Peyer's patch (tissue), 4 donors: ENCODE results near the gene DOLPP1. TPM values are rescaled to one million over a fixed set of nuclear protein-coding genes. Genes with fewer than 3 reads are reported as not detected.

Experiments
- DNase-seq, 3 donors: peaks; one replicate each; pipeline ENCODE4 v3.0.0-alpha.2; 2017 to 2019
- H3K27ac ChIP-seq, 4 donors: fragments of 200-600 bp; sonication (generic); one replicate each; pipeline ENCODE4 v1.5.1; 2016 to 2019
- H3K27me3 ChIP-seq, 2 donors: fragments of 200-600 bp; sonication (generic); one replicate each; pipeline ENCODE4 v1.5.1; 2019
- H3K36me3 ChIP-seq, 3 donors: fragments of 200-600 bp; sonication (generic); one replicate each; pipeline ENCODE4 v1.5.1; 2016 to 2019
- H3K4me1 ChIP-seq, 4 donors: fragments of 200-600 bp; sonication (generic); one replicate each; pipeline ENCODE4 v1.5.1; 2016 to 2019
- H3K4me3 ChIP-seq, 4 donors: fragments of 200-600 bp; sonication (generic); 1 replicate in 3 of 4; 2 replicates in 1 of 4; pipeline ENCODE4 v1.5.1; 2016 to 2019; ENCODE audit warnings: mild to moderate bottlenecking in 1 of 4
- H3K9me3 ChIP-seq, 4 donors: fragments of 200-600 bp; sonication (generic); one replicate each; pipeline ENCODE4 v1.5.1; 2016 to 2019; ENCODE audit warnings: mild to moderate bottlenecking in 1 of 4
- POLR2A ChIP-seq, 2 donors: fragments of 450-650 bp; IDR thresholded peaks; one replicate each; pipeline ENCODE4 v1.5.1; 2017; ENCODE audit warnings: antibody characterized with exemption in 2 of 2, mild to moderate bottlenecking in 2 of 2, moderate library complexity in 2 of 2
- total RNA-seq, 4 donors: library from RNA; depleted of rRNA; stranded (reverse); fragments of >200 nt; gene quantifications; one replicate each; pipeline ENCODE4 v1.1.0, GENCODE V29; 2016
- TF ChIP-seq, protein P1 (sequence below), 6 experiments: fragments of 450-650 bp in 4 of 6; fragments of 200-600 bp in 2 of 6; sonication (generic) in 1 of 6; IDR thresholded peaks; one replicate each; pipeline ENCODE4 v1.5.1; 2017 to 2019; ENCODE audit warnings: antibody characterized with exemption in 6 of 6, mild to moderate bottlenecking in 3 of 6, moderate library complexity in 1 of 6

The DOLPP1 gene
- total RNA-seq, 4 donors from 2014 or later = 37.6 to 53.9 (median 46.1) TPM; not detected in 1

DNA sequence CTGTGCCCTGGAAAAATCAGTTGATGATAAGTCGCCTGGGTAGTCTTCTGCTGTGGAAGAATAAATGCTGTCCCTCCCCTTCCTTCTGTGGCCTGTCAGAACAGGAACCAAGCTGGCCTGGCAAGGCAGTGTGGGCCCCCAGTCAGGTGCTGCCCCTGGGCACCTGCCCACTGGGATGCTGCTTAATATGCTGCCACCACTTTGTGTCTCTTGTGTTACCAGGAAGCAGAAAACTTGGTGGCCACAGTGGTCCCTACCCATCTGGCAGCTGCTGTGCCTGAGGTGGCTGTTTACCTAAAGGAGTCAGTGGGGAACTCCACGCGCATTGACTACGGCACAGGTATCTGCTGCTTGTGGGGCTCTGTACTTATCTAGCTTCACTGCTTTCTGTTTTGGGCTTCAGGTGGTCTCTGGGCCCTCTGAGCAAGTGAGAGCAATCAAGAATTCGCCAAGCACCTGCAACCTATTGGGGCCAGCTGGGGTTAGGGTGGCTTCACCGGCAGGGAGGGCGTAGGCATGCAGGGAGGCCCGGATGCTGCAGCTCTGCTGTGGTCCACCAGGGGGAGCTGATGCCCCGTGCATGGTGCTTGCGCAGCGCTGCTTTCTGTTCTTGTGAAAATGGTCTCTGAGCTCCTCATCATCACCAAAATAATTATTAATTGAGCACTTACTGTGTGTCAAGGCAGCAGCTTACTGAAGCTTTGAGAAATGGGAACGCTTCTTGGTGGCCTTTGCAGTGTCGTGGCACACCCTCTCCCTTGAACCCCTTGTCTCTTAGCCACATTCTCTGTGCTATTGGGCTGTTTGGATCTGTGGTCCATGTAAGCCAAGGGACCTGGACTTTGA lies 50.6 kb downstream of the DOLPP1 start:
- no peak overlapping the region for H3K27ac ChIP-seq
- peaks cover 0 to 82% (median 0%) of the 10 kb centered on the region in 3 donors for H3K36me3 ChIP-seq
- TF ChIP-seq POLR2A (IDR thresholded peaks at IDR 0.05) = no peak
- TF ChIP-seq, protein P1, sequence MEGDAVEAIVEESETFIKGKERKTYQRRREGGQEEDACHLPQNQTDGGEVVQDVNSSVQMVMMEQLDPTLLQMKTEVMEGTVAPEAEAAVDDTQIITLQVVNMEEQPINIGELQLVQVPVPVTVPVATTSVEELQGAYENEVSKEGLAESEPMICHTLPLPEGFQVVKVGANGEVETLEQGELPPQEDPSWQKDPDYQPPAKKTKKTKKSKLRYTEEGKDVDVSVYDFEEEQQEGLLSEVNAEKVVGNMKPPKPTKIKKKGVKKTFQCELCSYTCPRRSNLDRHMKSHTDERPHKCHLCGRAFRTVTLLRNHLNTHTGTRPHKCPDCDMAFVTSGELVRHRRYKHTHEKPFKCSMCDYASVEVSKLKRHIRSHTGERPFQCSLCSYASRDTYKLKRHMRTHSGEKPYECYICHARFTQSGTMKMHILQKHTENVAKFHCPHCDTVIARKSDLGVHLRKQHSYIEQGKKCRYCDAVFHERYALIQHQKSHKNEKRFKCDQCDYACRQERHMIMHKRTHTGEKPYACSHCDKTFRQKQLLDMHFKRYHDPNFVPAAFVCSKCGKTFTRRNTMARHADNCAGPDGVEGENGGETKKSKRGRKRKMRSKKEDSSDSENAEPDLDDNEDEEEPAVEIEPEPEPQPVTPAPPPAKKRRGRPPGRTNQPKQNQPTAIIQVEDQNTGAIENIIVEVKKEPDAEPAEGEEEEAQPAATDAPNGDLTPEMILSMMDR (IDR thresholded peaks at IDR 0.05) = peak; percentile 92 to 98 (median 94)

DNA sequence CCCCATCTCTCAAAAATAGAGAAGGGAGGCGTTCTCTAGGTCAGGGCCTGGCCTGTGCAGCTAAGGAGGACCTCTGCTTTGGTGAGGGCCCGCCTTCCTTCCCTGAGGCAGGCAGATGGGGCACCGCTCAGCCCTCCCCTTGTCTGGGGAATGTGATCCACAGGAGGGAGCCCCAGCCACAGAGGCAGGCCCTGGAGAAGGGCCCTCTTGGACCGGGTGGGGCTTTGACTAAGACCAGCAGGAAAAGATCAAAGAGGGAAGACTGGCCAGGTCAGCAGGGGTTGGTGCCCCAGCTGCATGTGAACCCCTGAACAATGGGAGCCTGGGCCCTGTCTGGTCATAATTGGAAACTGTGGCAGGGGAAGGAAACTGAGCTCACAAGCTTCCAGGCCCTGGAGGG lies 52.2 kb downstream of the DOLPP1 start:
- no peak overlapping the region for H3K27ac ChIP-seq
- DNase-seq = no peak
- peaks cover 0 to 9% (median 0%) of the 10 kb centered on the region in 4 donors for H3K4me1 ChIP-seq
- TF ChIP-seq, protein P1 (IDR thresholded peaks at IDR 0.05) = no peak
- TF ChIP-seq POLR2A (IDR thresholded peaks at IDR 0.05) = no peak
- H3K9me3 ChIP-seq = no peaks in the 10 kb centered on the region
- no peak overlapping the region for H3K4me3 ChIP-seq
- H3K27me3 ChIP-seq = no peaks in the 10 kb centered on the region
- H3K36me3 ChIP-seq = peaks cover 0 to 82% (median 0%) of the 10 kb centered on the region in 3 donors

More for the DNA sequence above, 50.6 kb downstream of the DOLPP1 start:
- H3K27me3 ChIP-seq = no peaks in the 10 kb centered on the region
- H3K4me1 ChIP-seq = no peaks in the 10 kb centered on the region
- no peak overlapping the region for H3K4me3 ChIP-seq
- no peaks in the 10 kb centered on the region for H3K9me3 ChIP-seq
- peak; percentile 76 to 90 (median 83) for DNase-seq

DNA sequence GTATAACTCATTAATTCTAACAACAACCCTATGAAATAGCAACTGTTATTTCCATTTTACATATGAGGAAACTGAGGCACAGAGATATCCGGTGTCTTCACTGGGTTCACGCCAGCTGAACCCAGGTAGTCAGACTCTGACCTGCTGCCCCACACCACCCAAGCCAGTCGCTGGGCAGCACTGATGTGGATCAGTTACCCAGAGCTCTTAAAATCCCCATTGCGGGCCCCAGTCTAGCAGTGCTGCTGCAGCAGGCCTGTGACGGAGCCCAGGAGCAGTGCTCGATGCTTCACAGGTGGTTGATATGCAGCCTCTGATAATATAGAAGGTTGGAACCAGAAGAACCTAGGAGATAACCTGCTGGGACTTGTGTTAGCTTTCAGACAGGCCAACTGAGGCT lies 54.6 kb downstream of the DOLPP1 start:
- TF ChIP-seq POLR2A (IDR thresholded peaks at IDR 0.05) = no peak
- TF ChIP-seq, protein P1 (IDR thresholded peaks at IDR 0.05) = no peak
- peaks cover 0 to 63% (median 0%) of the 10 kb centered on the region in 3 donors for H3K36me3 ChIP-seq

DNA sequence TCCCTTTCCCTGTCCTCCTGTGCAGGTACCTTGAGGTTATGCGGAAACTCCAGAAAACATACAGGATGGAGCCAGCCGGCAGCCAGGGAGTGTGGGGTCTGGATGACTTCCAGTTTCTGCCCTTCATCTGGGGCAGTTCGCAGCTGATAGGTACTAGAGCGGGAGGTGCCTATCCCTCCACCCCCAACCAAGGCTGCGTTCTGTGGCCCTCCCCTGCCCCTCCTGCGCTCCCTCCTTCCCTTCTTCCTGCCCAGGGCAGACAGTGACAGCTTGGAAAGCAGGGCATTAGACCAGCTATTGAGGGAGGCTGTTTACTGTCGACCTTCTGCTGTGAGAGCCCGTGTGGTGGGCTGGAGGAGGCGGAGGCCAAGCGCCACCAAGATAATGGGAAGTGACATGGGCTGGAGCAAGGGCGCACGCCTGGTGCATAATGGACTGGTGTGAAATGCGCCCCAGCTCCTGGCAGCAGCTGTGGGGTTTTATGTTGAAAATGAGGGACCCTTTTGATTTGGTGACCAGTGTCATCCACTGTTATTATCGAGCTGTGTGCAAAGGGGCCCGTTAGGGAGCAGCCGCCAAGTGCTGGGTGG lies 55.6 kb downstream of the DOLPP1 start:
- no peak overlapping the region for H3K27ac ChIP-seq
- no peak for TF ChIP-seq POLR2A (IDR thresholded peaks at IDR 0.05)
- TF ChIP-seq, protein P1 (IDR thresholded peaks at IDR 0.05) = no peak
- H3K36me3 ChIP-seq = peaks cover 0 to 53% (median 0%) of the 10 kb centered on the region in 3 donors
- peaks cover 3 to 40% (median 18%) of the 10 kb centered on the region in 4 donors for H3K4me1 ChIP-seq
- DNase-seq = no peak
- no peak overlapping the region for H3K4me3 ChIP-seq
- H3K9me3 ChIP-seq = no peaks in the 10 kb centered on the region
- H3K27me3 ChIP-seq = no peaks in the 10 kb centered on the region

More for the DNA sequence above, 54.6 kb downstream of the DOLPP1 start:
- no peak for DNase-seq
- no peak overlapping the region for H3K27ac ChIP-seq
- H3K9me3 ChIP-seq = no peaks in the 10 kb centered on the region
- H3K27me3 ChIP-seq = no peaks in the 10 kb centered on the region
- H3K4me1 ChIP-seq = peaks cover 0 to 29% (median 7%) of the 10 kb centered on the region in 4 donors
- no peak overlapping the region for H3K4me3 ChIP-seq

DNA sequence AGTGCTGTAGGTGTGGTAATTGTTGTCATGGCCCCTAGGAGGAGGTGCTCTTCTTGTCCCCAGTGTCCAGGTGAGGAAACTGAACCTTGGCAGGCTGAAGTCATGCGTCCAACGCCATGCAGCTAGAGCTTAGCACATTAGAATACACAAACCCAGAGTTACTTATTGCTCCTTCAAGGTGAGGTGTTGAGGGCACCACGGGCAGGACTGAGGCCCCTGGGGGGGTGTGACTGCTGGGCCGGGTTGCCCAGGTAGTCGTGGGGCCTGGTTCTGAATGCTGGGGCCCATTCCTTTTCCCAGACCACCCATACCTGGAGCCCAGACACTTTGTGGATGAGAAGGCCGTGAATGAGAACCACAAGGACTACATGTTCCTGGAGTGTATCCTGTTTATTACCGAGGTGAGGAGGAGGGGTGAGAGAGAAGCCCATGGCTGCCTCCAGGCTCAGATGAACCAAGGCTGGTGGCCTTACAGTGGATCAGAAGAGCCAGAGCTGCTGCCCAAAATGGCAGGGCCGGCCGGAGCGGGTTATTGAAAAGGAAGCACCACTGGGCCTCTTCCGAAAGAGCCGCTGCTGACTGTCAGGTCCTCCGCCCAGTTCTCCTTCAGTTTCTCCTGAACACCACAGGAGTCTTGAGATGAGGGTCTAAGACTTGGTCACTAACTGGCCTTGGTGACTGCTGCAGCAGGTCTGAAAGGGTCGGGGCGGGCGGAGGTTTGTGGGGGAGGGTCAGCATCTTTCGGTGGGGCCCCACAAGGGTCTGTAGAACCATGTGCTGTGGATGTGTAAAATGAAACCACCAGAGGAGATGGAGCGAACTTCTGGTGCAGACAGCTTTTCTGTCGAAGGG lies 56.6 kb downstream of the DOLPP1 start:
- DNase-seq = no peak
- peak overlapping the region; percentile 86 to 100 (median 97) for H3K27ac ChIP-seq
- no peaks in the 10 kb centered on the region for H3K9me3 ChIP-seq
- H3K27me3 ChIP-seq = no peaks in the 10 kb centered on the region
- H3K4me3 ChIP-seq = no peak overlapping the region
- peaks cover 3 to 49% (median 28%) of the 10 kb centered on the region in 4 donors for H3K4me1 ChIP-seq
- peaks cover 0 to 51% (median 0%) of the 10 kb centered on the region in 3 donors for H3K36me3 ChIP-seq
- TF ChIP-seq POLR2A (IDR thresholded peaks at IDR 0.05) = no peak
- TF ChIP-seq, protein P1 (IDR thresholded peaks at IDR 0.05) = no peak
